Upper lobe of left lung (tissue), 6 donors: Measurements from ENCODE around the gene GON4L. TPM values are rescaled to one million over a fixed set of nuclear protein-coding genes. Genes with fewer than 3 reads are reported as not detected.

Experiments used
- ATAC-seq, 2 donors: fragments of 200-7000 bp; cut with Tn5 transposase; one replicate each; pipeline ENCODE4 v1.9.1; 2022; ENCODE audit warnings: mild to moderate bottlenecking in 2 of 2, moderate library complexity in 2 of 2; ENCODE audit not compliant: low FRiP score in 2 of 2
- DNase-seq, 2 donors: peaks; one replicate each; pipeline ENCODE4 v3.0.0-alpha.2; 2019 to 2020
- H3K27ac ChIP-seq, 4 donors: fragments of 200-600 bp; sonication (generic); one replicate each; pipeline ENCODE4 v1.5.1; 2016 to 2019
- H3K27me3 ChIP-seq, 4 donors: fragments of 200-600 bp; sonication (generic); one replicate each; pipeline ENCODE4 v1.5.1; 2017 to 2019
- H3K36me3 ChIP-seq, 4 donors: fragments of 200-600 bp; sonication (generic); one replicate each; pipeline ENCODE4 v1.5.1; 2016 to 2019
- H3K4me1 ChIP-seq, 4 donors: fragments of 200-600 bp; sonication (generic); one replicate each; pipeline ENCODE4 v1.5.1; 2018 to 2019
- H3K4me3 ChIP-seq, 4 donors: fragments of 200-600 bp; sonication (generic); one replicate each; pipeline ENCODE4 v1.5.1; 2017 to 2019; ENCODE audit warnings: mild to moderate bottlenecking in 2 of 4, moderate library complexity in 1 of 4
- H3K9me3 ChIP-seq, 4 donors: fragments of 200-600 bp; sonication (generic); one replicate each; pipeline ENCODE4 v1.5.1; 2018 to 2019
- CTCF ChIP-seq, 6 experiments: fragments of 450-650 bp in 4 of 6; fragments of 200-600 bp in 2 of 6; sonication (generic) in 2 of 6; IDR thresholded peaks; one replicate each; pipeline ENCODE4 v1.5.1; 2016 to 2019; ENCODE audit warnings: antibody characterized with exemption in 6 of 6
- EP300 ChIP-seq, 4 donors: sonication (generic); formaldehyde crosslinking; IDR thresholded peaks; one replicate each; pipeline ENCODE4 v1.5.1; 2017; ENCODE audit warnings: antibody characterized with exemption in 4 of 4, control low read depth in 2 of 4
- POLR2A ChIP-seq, 4 donors: fragments of 450-650 bp; IDR thresholded peaks; one replicate each; pipeline ENCODE4 v1.5.1; 2016 to 2017; ENCODE audit warnings: antibody characterized with exemption in 4 of 4, mild to moderate bottlenecking in 2 of 4
- POLR2AphosphoS5 ChIP-seq, 2 donors: sonication (generic); formaldehyde crosslinking; IDR thresholded peaks; one replicate each; pipeline ENCODE4 v1.5.1; 2017; ENCODE audit warnings: antibody characterized with exemption in 2 of 2
- WGBS, 2 donors: methylation state at CpG; one replicate each; pipeline ENCODE4 v1.1.5; 2017 to 2018; 5-methylcytosine and 5-hydroxymethylcytosine counted together
- total RNA-seq, 6 donors: library from RNA; depleted of rRNA in 4 of 6; stranded (reverse); fragments of >200 nt in 4 of 6; gene quantifications; one replicate each; pipeline versions ENCODE4 v1.1.0 to v1.2.1, GENCODE V29; 2016 to 2021
- donor health status: DM: no; HTN: no; CAD: no; lungs with moderate emphysema.
- donor health status: DM: no; HTN: yes; CAD: no; lungs with severe emphysema.

GON4L gene
- total RNA-seq: 100 to 1,000 TPM in 1 of 6 donors, 10 to 100 TPM in 5; 28.9 to 160 (median 46.3) TPM

DNA sequence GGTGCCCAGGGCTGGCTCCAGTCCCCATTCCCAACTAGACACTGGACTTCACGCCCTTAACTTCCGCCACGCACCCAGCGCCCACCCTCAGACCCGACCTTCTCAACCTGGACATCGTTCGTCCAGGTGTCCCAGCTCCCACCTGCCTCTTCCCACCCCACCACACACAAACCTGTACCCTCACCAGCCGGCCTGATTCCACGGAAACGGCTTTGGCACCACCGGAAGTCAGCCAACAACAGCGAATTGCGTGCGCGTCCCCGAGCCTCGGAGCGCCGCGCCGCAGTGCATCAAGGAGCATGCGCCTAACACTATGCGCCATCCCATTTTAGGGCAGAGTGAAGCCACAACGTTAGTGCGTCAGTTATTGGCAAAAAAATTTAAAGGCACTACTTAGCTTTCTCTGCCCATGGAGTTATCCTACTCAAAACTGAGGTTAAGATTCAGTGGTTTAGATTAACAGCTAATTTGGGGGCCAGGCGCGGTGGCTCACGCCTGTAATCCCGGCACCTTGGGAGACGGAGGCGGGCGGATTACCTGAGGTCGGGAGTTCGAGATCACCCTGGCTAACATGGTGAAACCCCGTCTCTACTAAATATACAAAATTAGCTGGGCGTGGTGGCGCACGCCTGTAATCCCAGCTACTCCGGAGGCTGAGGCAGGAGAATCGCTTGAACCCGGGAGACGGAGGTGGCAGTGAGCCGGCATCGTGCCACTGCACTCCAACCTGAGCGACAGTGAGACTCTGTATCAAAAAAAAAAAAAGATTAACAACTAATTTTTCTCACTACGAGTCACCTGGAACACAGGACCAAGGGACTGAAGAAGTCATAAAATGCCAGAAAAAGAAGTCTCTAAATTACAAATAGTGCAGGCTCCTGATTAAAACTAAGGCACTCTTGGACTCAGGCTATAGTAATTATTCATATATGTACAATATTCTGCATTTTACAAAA, at the start of gene GON4L:
GON4L (minus strand) TSS at position 240 of the 956 bp plus-strand sequence. CDS start 3,434 bp downstream, outside the sequence.
- H3K4me1 ChIP-seq: peaks cover 23 to 36% (median 35%) of the 10 kb centered on the region in 4 donors
- ATAC-seq (peak; percentile 87 to 93), DNase-seq (peak; percentile 93 to 95)
- H3K27ac ChIP-seq: peak within 1 kb of the TSS; percentile 76 to 93 (median 90)
- H3K4me3 ChIP-seq: peak within 1 kb of the TSS; percentile 66 to 86 (median 74)
- H3K27me3 ChIP-seq: no peaks in the 10 kb centered on the region
- peak in 2 of 4 donors; percentile 31 to 69 for TF ChIP-seq POLR2A (IDR thresholded peaks at IDR 0.05)
- TF ChIP-seq CTCF (IDR thresholded peaks at IDR 0.05): peak in 2 of 6 experiments; percentile 14 to 19
- peak; percentile 91 to 94 for TF ChIP-seq POLR2AphosphoS5 (IDR thresholded peaks at IDR 0.05)
- TF ChIP-seq EP300 (IDR thresholded peaks at IDR 0.05): no peak
- H3K9me3 ChIP-seq: no peaks in the 10 kb centered on the region
- WGBS, 2 donors: 12 to 17% methylated on average over 39 to 45 of the region's 46 CpGs
- peaks cover 0 to 28% (median 24%) of the 10 kb centered on the region in 4 donors for H3K36me3 ChIP-seq

DNA sequence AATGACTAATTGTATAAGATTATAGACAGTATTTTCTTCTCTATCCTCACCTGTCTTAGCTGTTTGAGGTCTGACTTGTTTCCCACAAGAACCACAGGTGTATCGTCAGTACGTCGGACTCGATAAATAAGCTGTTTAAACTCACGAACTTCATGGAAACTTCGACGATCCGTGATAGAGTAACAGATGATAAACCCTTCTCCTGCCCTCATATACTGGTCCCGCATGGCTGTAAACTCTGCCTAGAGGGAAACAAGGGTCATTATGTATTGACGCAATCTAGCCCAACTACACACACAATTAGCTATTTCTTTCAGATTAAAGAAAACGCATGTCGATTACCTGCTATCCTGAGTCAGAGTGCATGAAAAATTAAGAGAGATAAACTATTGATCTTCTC, 47.2 kb upstream of the GON4L start:
- TF ChIP-seq POLR2AphosphoS5 (IDR thresholded peaks at IDR 0.05) (no peak), EP300 (IDR thresholded peaks at IDR 0.05) (no peak), CTCF (IDR thresholded peaks at IDR 0.05) (no peak), POLR2A (IDR thresholded peaks at IDR 0.05) (no peak)
- H3K27ac ChIP-seq: no peak overlapping the region
- H3K4me1 ChIP-seq: peaks cover 0 to under 1% (median 0%) of the 10 kb centered on the region in 4 donors
- H3K36me3 ChIP-seq: peaks cover 70 to 100% (median 89%) of the 10 kb centered on the region in 4 donors
- H3K27me3 ChIP-seq: no peaks in the 10 kb centered on the region
- H3K9me3 ChIP-seq: no peaks in the 10 kb centered on the region
- ATAC-seq: no peak
- 95 to 96% methylated on average over 12 of the region's 12 CpGs for WGBS, 2 donors
- no peak for DNase-seq
- no peak overlapping the region for H3K4me3 ChIP-seq

GRCh38 chr1:155900161-155900560, 43.1 kb upstream of the GON4L start:
- no peaks in the 10 kb centered on the region for H3K9me3 ChIP-seq
- no peak for TF ChIP-seq EP300 (IDR thresholded peaks at IDR 0.05)
- TF ChIP-seq POLR2AphosphoS5 (IDR thresholded peaks at IDR 0.05): no peak
- TF ChIP-seq CTCF (IDR thresholded peaks at IDR 0.05): no peak
- TF ChIP-seq POLR2A (IDR thresholded peaks at IDR 0.05): no peak
- no peaks in the 10 kb centered on the region for H3K27me3 ChIP-seq
- no peak overlapping the region for H3K27ac ChIP-seq
- no peak overlapping the region for H3K4me3 ChIP-seq
- peaks cover 48 to 92% (median 80%) of the 10 kb centered on the region in 4 donors for H3K36me3 ChIP-seq
- H3K4me1 ChIP-seq: no peaks in the 10 kb centered on the region
- DNase-seq (no peak), ATAC-seq (no peak)
- 87 to 88% methylated on average over 4 of the region's 4 CpGs for WGBS, 2 donors

GRCh38 chr1:155899683-155900082, 42.7 kb upstream of the GON4L start:
- Histone ChIP-seq H3K9me3 (no peaks in the 10 kb centered on the region), H3K27me3 (no peaks in the 10 kb centered on the region), H3K27ac (no peak overlapping the region), H3K4me3 (no peak overlapping the region), H3K4me1 (no peaks in the 10 kb centered on the region), H3K36me3 (peaks cover 43 to 87% (median 75%) of the 10 kb centered on the region in 4 donors)
- no peak for DNase-seq
- TF ChIP-seq EP300 (IDR thresholded peaks at IDR 0.05) (no peak), CTCF (IDR thresholded peaks at IDR 0.05) (no peak), POLR2AphosphoS5 (IDR thresholded peaks at IDR 0.05) (no peak), POLR2A (IDR thresholded peaks at IDR 0.05) (no peak)
- ATAC-seq: no peak
- 97 to 98% methylated on average over 2 of the region's 2 CpGs for WGBS, 2 donors
